Immature natural killer cell (primary cell): ENCODE data around the gene MRPL27. TPM values are rescaled to one million over a fixed set of nuclear protein-coding genes. Genes with fewer than 3 reads are reported as not detected.

Source experiments
- DNase-seq, 3 donors: peaks; one replicate each; pipeline ENCODE4 v3.0.0; 2022; ENCODE audit warnings: mixed read lengths in 1 of 3
- H3K27ac Mint-ChIP-seq, 6 donors: one replicate each; pipeline ENCODE4 v1.8.0; 2020; ENCODE audit warnings: mixed read lengths in 6 of 6, mild to moderate bottlenecking in 5 of 6, inconsistent platforms in 4 of 6, moderate library complexity in 3 of 6
- H3K27me3 Mint-ChIP-seq, 3 donors: one replicate each; pipeline ENCODE4 v1.8.0; 2020 to 2021; ENCODE audit warnings: low read depth in 3 of 3, mild to moderate bottlenecking in 3 of 3, mixed read lengths in 3 of 3, moderate library complexity in 3 of 3, inconsistent platforms in 1 of 3
- H3K36me3 Mint-ChIP-seq, 3 donors: one replicate each; pipeline ENCODE4 v1.8.0; 2020; ENCODE audit warnings: mixed read lengths in 3 of 3, inconsistent platforms in 2 of 3, mild to moderate bottlenecking in 2 of 3
- H3K4me1 Mint-ChIP-seq, 2 donors: one replicate each; pipeline ENCODE4 v1.8.0; 2020; ENCODE audit warnings: inconsistent platforms in 2 of 2, mild to moderate bottlenecking in 2 of 2, mixed read lengths in 2 of 2, moderate library complexity in 1 of 2
- H3K4me3 Mint-ChIP-seq, 5 donors: one replicate each; pipeline ENCODE4 v1.8.0; 2020; ENCODE audit warnings: mild to moderate bottlenecking in 5 of 5, mixed read lengths in 5 of 5, inconsistent platforms in 3 of 5, moderate library complexity in 3 of 5
- H3K9me3 Mint-ChIP-seq, 6 donors: one replicate each; pipeline ENCODE4 v1.8.0; 2020; ENCODE audit warnings: mild to moderate bottlenecking in 6 of 6, mixed read lengths in 6 of 6, inconsistent platforms in 4 of 6, moderate library complexity in 3 of 6
- polyA plus RNA-seq, 3 donors: library from polyadenylated mRNA; unstranded; fragments of 300-500 nt; fragmentation: Illumina TruSeq; gene quantifications; one replicate each; pipeline ENCODE4 v1.2.3, GENCODE V29; 2021

Gene MRPL27
- polyA plus RNA-seq, 3 donors from 2014 or later = 47.8 to 69.1 (median 49.4) TPM

DNA sequence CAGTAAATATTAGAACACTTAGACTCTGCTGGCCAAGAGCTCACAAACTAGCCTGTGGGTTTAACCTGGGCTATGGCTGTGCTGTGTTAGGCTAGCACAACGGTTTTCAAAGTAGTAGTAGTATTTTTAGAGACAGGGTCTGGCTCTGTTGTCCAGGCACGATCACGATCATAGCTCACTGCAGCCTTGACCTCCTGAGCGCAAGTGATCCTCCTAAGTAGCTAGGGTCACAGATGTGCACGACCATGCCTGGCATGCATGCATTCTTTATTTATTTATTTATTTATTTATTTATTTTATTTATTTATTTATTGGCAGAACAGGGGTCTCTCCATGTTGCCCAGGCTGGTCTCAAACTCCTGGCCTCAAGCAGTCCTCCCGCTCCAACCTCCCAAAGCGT lies 10.3 kb downstream of the MRPL27 start:
- H3K4me3 Mint-ChIP-seq = peak overlapping the region in 1 of 5 donors; percentile 11
- peaks cover 0 to 3% (median 0%) of the 10 kb centered on the region in 3 donors for H3K27me3 Mint-ChIP-seq
- H3K36me3 Mint-ChIP-seq = peaks cover 0 to 15% (median 1%) of the 10 kb centered on the region in 3 donors
- H3K9me3 Mint-ChIP-seq = no peaks in the 10 kb centered on the region
- no peak for DNase-seq
- H3K4me1 Mint-ChIP-seq = peaks cover 8 to 10% of the 10 kb centered on the region in 2 donors
- H3K27ac Mint-ChIP-seq = peak overlapping the region in 5 of 6 donors; percentile 12 to 84 (median 60)

DNA sequence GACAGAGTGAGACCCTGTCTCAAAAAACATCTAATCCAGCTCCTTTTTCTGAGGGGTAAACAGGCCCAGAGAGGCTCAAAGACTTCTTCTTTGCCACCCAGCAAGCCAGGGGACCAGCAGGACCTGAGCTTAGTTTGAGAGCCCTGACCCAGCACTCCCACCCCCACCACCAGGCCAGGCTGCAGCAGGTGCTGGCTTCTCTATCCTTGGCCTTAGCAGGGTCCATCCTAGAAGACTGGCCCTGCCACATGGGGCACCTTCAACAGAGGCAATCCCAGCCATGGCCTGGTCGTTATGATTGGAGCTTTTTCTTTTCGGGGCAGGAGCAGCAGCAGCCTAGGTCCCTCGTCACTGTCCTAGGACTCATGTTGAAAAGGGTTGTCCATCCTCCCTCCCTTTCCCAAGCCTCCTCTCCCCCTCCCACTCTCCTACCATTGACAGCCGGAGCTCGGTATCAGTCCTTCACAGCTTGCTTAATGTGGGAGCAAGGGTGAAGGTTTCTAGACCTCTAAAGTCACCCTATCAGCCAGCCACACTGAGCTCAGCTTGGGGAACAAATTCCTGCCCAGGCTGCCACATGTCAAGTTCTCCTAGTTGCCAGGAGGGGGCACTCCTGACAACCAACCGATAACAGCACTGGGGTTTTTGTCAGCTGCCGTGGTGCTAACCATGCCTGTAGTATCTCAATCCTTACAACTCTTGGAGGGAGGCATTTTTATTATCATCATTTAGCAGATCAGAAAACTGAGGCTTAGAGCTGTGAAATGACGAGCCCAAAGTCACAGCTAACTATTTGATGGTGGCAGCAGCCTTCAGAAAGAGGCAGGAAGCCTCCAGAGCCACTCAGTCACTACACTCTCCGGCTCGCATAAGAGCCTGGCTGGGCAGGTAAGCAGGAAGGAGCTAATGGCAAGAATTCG lies 11.2 kb downstream of the MRPL27 start:
- Mint-ChIP-seq H3K36me3 (peaks cover 0 to 12% (median 0%) of the 10 kb centered on the region in 3 donors), H3K4me1 (peaks cover 8 to 10% of the 10 kb centered on the region in 2 donors), H3K27me3 (peaks cover 0 to 3% (median 0%) of the 10 kb centered on the region in 3 donors), H3K9me3 (no peaks in the 10 kb centered on the region), H3K27ac (peak overlapping the region; percentile 12 to 87 (median 67)), H3K4me3 (peak overlapping the region in 2 of 5 donors; percentile 4 to 11)
- peak; percentile 48 to 59 (median 55) for DNase-seq

DNA sequence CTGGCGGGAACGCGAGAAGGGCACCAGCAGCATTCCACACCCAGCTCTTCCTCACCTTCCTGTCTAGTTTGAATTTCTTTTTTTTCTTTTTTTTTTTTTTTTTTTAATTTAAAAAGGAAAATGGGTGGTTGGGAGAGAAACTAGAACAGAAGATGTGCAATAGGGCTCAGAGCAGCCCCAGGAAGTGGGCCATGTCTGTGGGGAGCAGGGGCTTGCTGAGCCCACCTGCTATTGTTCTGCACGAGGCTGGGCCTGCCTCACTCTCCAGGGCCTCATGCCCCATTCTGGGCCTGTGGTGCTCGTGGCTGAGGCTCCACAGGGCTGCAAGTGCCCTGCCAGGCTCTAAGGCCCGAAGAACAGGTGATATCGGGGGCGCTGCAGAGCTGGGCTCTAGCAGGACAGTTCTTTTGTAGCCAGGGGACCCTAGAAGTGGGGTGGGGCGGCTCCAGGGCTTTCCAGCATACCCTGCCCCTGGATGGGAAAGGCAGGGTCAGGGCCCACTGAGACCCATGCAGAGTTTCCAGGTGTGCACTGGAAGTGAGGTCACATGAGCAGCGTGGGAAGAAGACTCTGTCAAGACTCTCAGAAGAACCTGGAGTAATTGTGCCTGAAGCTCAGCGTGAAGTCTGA lies 12.4 kb downstream of the MRPL27 start:
- peaks cover 0 to 12% (median 0%) of the 10 kb centered on the region in 3 donors for H3K36me3 Mint-ChIP-seq
- H3K4me1 Mint-ChIP-seq = peaks cover 8 to 10% of the 10 kb centered on the region in 2 donors
- H3K9me3 Mint-ChIP-seq = no peaks in the 10 kb centered on the region
- peak overlapping the region in 1 of 6 donors; percentile 23 for H3K27ac Mint-ChIP-seq
- H3K27me3 Mint-ChIP-seq = peaks cover 0 to 3% (median 0%) of the 10 kb centered on the region in 3 donors
- DNase-seq = no peak
- H3K4me3 Mint-ChIP-seq = no peak overlapping the region

DNA sequence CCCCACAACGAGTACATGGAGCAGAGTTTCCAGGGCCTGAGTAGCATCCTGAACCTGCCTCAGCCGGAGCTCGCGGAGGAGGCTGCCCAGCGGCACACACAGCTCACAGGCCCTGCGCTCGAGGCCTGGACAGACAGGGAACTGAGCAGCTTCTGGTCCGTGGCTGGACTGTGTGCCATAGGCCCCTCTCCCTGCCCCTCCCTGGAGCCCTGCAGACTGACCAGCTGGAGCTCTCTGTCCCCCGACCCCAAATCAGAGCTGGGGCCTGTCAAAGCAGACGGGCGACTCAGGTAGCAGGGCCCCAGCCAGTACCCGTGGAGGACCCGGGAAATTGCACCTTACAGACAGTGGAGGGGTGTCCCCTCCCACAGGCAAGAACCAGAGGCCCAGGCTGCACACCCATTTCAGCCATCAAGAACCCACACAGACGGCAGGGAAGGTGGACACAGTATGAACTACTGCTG lies 13.0 kb downstream of the MRPL27 start:
- H3K4me1 Mint-ChIP-seq = peaks cover 8 to 10% of the 10 kb centered on the region in 2 donors
- no peaks in the 10 kb centered on the region for H3K9me3 Mint-ChIP-seq
- no peak for DNase-seq
- no peak overlapping the region for H3K27ac Mint-ChIP-seq
- H3K4me3 Mint-ChIP-seq = no peak overlapping the region
- H3K36me3 Mint-ChIP-seq = peaks cover 0 to 8% (median 0%) of the 10 kb centered on the region in 3 donors
- H3K27me3 Mint-ChIP-seq = peaks cover 0 to 3% (median 0%) of the 10 kb centered on the region in 3 donors

DNA sequence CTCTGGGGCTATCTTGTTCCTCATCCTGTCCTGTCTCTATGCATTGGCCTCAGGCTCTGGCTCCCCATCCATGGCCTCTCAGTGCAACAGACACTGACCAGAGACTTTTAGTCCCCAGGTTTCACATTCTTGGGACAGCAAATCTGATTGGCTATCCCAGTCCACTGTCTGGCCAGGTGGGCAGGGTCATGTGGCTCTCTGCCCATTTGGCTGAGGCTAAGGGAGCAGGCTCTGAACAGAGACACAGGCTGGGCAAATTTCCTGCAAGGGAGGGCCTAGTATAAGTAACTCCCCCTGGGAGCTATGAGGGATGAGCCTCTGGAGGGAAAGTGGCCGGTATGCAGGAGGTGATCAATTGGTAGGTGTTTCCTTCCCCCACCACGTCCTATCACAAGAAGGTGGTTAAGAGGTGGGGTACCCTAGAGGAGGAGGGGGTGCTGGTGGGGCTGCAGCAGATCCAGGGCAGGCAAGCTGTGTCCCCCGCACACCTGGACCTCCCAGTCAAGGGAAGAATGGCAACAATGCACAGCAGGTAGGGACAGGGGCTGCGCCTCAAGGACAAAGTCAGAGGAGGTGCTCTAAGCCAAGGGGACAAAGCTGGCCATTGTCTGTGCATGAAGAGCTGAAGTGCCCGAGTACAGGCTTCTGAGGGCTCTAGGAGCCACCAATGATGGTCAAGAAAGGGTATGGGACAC lies 13.8 kb downstream of the MRPL27 start:
- no peak overlapping the region for H3K4me3 Mint-ChIP-seq
- peaks cover 8 to 10% of the 10 kb centered on the region in 2 donors for H3K4me1 Mint-ChIP-seq
- no peak for DNase-seq
- H3K27ac Mint-ChIP-seq = peak overlapping the region in 4 of 6 donors; percentile 12 to 71 (median 36)
- H3K27me3 Mint-ChIP-seq = peaks cover 0 to 3% (median 0%) of the 10 kb centered on the region in 3 donors
- H3K9me3 Mint-ChIP-seq = no peaks in the 10 kb centered on the region
- H3K36me3 Mint-ChIP-seq = peaks cover 0 to 8% (median 0%) of the 10 kb centered on the region in 3 donors

DNA sequence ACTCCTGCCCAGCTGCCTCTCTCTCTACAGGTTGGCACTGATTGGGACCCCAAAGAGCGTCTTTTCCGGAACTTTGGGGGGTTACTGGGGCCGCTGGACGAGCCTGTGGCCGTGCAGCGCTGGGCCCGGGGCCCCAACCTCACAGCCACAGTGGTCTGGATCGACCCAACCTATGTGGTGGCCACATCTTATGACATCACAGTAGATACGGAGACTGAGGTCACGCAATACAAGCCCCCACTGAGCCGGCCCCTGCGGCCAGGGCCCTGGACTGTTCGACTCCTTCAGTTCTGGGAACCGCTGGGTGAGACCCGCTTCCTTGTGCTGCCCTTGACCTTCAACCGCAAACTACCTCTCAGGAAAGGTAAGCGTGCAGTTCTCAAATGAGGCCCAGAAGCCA lies 14.8 kb downstream of the MRPL27 start:
- Mint-ChIP-seq H3K36me3 (peaks cover 0 to 8% (median 0%) of the 10 kb centered on the region in 3 donors), H3K27me3 (peaks cover 0 to 3% (median 0%) of the 10 kb centered on the region in 3 donors), H3K4me1 (peaks cover 8 to 10% of the 10 kb centered on the region in 2 donors), H3K9me3 (no peaks in the 10 kb centered on the region), H3K27ac (no peak overlapping the region), H3K4me3 (no peak overlapping the region)
- DNase-seq = no peak

DNA sequence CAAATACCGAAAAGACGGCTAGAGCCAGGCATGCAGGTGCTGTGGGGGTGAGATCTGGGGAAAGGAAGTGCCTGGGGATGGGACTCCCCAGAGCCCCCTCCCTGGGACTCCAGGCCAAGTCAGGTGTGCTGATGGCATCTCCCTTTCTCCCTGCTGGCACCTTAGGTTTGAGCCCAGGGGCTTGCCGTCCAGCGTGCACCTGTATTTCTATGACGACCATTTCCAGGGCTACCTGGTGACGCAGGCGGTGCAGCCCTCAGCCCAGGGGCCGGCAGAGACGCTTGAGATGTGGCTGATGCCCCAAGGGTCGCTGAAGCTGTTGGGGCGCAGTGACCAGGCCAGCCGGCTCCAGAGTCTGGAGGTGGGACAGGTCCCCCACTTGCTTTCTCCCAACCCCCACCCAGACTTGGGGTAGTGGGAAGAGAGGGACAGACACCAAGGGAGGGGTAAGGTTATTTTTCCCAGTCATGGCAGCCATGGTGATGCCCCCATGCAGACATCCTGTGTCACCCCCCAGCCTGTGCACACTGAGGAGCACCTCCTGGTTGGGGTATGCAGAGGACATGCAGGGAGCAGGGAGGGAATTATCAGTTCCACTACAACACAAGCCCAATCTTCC lies 16.0 kb downstream of the MRPL27 start:
- H3K9me3 Mint-ChIP-seq = no peaks in the 10 kb centered on the region
- peaks cover 0 to 8% (median 0%) of the 10 kb centered on the region in 3 donors for H3K36me3 Mint-ChIP-seq
- H3K27me3 Mint-ChIP-seq = peaks cover 0 to 6% (median 0%) of the 10 kb centered on the region in 3 donors
- H3K27ac Mint-ChIP-seq = no peak overlapping the region
- H3K4me3 Mint-ChIP-seq = no peak overlapping the region
- H3K4me1 Mint-ChIP-seq = peaks cover 2 to 3% of the 10 kb centered on the region in 2 donors
- DNase-seq = no peak

DNA sequence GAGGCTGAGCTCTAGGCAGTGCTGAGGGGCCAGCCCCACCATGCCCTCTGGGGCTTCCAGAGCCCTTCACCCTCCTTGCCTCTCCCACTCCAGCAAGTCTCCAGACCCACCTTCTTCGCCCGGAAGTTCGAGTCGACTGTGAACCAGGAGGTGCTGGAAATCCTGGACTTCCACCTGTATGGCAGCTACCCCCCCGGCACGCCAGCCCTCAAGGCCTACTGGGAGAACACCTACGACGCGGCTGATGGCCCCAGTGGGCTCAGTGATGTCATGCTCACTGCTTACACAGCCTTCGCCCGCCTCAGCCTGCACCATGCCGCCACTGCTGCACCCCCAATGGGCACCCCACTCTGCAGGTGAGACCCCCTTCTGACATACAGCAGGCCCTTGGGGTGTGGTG lies 16.6 kb downstream of the MRPL27 start:
- H3K4me1 Mint-ChIP-seq = peaks cover 0 to 2% of the 10 kb centered on the region in 2 donors
- H3K36me3 Mint-ChIP-seq = peaks cover 0 to 8% (median 0%) of the 10 kb centered on the region in 3 donors
- DNase-seq = no peak
- H3K27me3 Mint-ChIP-seq = peaks cover 0 to 3% (median 0%) of the 10 kb centered on the region in 3 donors
- H3K27ac Mint-ChIP-seq = no peak overlapping the region
- H3K4me3 Mint-ChIP-seq = no peak overlapping the region
- no peaks in the 10 kb centered on the region for H3K9me3 Mint-ChIP-seq

DNA sequence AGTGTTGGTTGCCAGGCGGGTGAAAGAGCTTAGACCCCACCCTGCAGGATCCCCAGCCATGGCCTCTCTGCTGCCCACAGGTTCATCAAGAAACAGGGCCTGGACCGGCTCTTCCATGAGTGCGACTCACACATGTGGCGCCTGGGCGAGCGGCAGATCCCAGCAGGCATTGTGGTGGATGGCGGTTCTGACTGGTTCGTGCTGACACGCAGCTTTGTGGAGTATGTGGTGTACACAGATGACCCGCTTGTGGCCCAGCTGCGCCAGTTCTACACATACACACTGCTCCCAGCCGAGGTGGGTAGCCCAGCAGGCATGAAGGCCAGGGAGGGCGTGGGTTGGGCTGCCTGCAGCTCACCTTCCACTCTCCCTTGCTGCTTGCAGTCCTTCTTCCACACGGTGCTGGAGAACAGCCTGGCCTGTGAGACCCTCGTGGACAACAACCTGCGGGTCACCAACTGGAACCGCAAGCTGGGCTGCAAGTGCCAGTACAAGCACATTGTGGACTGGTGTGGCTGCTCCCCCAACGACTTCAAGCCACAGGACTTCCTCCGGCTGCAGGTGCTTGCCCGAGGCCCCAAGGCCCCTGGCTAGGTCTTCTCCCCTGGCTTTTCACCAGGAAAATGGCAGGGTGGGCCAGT lies 17.2 kb downstream of the MRPL27 start:
- Mint-ChIP-seq H3K27me3 (peaks cover 0 to 3% (median 0%) of the 10 kb centered on the region in 3 donors), H3K4me1 (peaks cover 2 to 4% of the 10 kb centered on the region in 2 donors), H3K9me3 (no peaks in the 10 kb centered on the region), H3K4me3 (no peak overlapping the region), H3K36me3 (peaks cover 0 to 8% (median 0%) of the 10 kb centered on the region in 3 donors), H3K27ac (no peak overlapping the region)
- no peak for DNase-seq

DNA sequence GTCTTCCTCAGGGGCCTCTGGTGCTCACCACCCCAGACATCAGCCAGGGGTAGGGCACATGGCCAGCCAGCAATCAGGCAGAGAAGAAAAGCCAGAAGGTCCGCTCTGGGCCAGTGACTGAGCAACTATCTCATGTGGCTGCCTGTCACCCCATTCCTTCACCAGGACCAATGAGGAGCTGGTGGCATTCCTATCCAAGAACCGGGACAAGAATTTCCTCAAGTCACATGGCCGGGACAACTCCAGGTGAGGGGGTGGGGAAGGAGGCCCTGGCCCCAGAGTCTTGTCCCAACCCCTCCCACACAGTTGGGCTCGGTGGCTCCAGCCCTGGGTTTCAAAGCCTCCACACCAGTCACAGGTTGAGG lies 17.7 kb downstream of the MRPL27 start:
- H3K36me3 Mint-ChIP-seq = peaks cover 0 to 8% (median 0%) of the 10 kb centered on the region in 3 donors
- no peaks in the 10 kb centered on the region for H3K9me3 Mint-ChIP-seq
- peaks cover 2 to 8% of the 10 kb centered on the region in 2 donors for H3K4me1 Mint-ChIP-seq
- no peak overlapping the region for H3K4me3 Mint-ChIP-seq
- no peak overlapping the region for H3K27ac Mint-ChIP-seq
- peaks cover 0 to 3% (median 0%) of the 10 kb centered on the region in 3 donors for H3K27me3 Mint-ChIP-seq
- no peak for DNase-seq

DNA sequence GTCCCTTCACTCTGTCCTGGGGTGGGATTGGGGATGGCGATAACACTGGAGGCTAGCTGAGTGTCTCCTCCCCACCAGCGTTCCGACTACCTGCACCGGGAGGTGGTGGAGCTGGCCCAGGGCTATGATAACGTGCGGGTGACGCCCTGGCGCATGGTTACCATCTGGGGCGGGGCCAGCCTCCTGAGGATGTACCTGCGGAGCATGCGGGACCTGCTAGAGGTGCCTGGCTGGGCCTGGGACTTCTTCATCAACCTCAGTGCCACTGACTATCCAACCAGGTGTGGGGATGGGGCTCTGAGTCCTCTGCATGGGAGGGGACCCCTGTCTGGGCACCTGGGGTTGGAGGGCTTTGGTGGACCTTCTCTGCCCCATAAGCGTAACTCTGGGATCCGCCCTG lies 18.2 kb downstream of the MRPL27 start:
- H3K4me3 Mint-ChIP-seq = no peak overlapping the region
- H3K4me1 Mint-ChIP-seq = peaks cover 2 to 8% of the 10 kb centered on the region in 2 donors
- H3K36me3 Mint-ChIP-seq = peaks cover 0 to 8% (median 0%) of the 10 kb centered on the region in 3 donors
- no peak for DNase-seq
- H3K27ac Mint-ChIP-seq = peak overlapping the region in 1 of 6 donors; percentile 34
- H3K9me3 Mint-ChIP-seq = no peaks in the 10 kb centered on the region
- peaks cover 0 to 3% (median 0%) of the 10 kb centered on the region in 3 donors for H3K27me3 Mint-ChIP-seq

DNA sequence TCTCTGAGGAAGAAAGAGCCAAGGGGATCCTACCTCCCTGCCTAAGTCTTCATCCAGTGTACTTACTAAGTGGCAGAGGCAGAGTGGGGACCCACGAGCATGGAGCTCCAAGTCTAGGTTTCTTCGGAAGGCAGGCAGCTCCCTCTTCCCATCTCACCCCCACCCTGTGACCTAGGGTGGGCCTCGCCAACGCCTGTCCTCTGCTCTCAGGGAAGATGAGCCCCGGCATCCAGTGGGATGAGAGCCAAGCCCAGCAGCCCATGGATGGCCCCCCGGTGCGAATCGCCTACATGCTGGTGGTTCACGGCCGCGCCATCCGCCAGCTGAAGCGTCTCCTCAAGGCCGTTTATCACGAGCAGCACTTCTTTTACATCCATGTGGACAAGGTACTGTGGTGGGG lies 18.8 kb downstream of the MRPL27 start:
- Mint-ChIP-seq H3K4me3 (no peak overlapping the region), H3K9me3 (no peaks in the 10 kb centered on the region), H3K27me3 (peaks cover 0 to 3% (median 0%) of the 10 kb centered on the region in 3 donors), H3K27ac (no peak overlapping the region), H3K36me3 (peaks cover 0 to 6% (median 0%) of the 10 kb centered on the region in 3 donors), H3K4me1 (peaks cover 2 to 8% of the 10 kb centered on the region in 2 donors)
- DNase-seq = no peak
